NCI-H2107 treated with DMSO at 0.1 percent for 48 hours (cell line): ENCODE data around the gene UBC.
"Not testable (repeated sequence)": the region's sequence is repeated elsewhere in the genome, so short reads cannot be mapped to it uniquely, and the experiment has no call there.

ENCODE experiments used
- DNase-seq: peaks from one replicate; lab custom pipeline; 2025; ENCODE audit not compliant: unreplicated experiment; lab: John Stamatoyannopoulos, UW

The UBC gene

DNA sequence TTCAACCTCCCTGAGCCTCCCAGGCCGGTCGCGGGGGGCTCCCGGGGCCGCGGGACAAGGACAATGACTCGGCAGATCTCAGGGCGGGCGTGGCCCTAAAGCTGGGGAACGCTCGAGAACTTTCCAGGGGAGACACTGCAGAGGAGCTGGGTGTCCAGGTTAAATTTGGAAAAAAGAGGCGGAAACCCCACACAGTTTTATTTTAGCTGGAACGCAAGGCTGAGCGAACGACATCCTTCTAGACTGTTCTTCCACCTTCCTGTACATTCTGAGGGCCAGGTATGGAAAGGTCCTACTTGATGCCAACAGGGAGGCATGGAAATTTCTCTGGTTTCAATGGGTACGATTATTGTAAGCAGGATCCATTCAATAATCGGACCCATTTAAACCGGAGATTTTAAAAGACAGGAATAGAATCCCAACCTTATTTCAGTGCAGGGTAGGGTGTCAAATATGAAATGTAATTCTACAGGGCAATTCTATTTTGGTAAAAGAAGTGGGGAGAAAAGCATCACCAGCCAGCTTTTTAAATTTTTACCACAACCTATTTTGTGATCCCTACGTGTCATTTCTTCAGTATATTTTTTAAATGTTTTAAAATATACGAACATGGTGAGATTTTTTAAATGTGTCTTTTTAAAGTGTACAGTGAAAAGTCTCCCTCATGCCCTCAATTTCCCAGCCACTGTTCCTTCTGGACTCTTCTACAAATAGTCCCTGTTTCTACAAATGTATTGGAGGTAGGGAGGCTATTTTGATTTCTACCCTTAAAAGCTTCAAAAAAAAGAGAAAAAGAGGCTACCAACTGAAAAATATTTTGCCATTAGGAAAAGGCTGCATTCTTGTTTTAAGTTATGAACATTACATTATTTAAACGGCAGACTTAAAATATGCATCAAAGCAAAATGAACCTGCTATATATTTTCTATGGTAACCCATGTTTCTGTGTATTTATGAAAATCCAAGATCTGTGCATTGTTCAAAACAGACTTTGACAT lies 1.1 kb upstream of the UBC start:
- no peak for DNase-seq

- no peak for DNase-seq
Measured at GRCh38 chr12:124913474-124914391, 717 bp downstream of the UBC start.

- DNase-seq = not testable (repeated sequence)
Measured at GRCh38 chr12:124912529-124913287, 1.7 kb downstream of the UBC start.

DNA sequence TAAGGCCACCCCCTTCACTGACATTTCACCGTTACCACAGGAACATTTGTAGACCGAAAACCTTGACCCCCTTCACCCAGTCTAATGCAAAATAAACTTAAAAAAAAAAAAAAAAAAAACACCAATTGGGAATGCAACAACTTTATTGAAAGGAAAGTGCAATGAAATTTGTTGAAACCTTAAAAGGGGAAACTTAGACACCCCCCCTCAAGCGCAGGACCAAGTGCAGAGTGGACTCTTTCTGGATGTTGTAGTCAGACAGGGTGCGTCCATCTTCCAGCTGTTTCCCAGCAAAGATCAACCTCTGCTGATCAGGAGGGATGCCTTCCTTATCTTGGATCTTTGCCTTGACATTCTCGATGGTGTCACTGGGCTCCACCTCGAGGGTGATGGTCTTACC lies 2.9 kb downstream of the UBC start:
- DNase-seq = not testable (repeated sequence)

DNA sequence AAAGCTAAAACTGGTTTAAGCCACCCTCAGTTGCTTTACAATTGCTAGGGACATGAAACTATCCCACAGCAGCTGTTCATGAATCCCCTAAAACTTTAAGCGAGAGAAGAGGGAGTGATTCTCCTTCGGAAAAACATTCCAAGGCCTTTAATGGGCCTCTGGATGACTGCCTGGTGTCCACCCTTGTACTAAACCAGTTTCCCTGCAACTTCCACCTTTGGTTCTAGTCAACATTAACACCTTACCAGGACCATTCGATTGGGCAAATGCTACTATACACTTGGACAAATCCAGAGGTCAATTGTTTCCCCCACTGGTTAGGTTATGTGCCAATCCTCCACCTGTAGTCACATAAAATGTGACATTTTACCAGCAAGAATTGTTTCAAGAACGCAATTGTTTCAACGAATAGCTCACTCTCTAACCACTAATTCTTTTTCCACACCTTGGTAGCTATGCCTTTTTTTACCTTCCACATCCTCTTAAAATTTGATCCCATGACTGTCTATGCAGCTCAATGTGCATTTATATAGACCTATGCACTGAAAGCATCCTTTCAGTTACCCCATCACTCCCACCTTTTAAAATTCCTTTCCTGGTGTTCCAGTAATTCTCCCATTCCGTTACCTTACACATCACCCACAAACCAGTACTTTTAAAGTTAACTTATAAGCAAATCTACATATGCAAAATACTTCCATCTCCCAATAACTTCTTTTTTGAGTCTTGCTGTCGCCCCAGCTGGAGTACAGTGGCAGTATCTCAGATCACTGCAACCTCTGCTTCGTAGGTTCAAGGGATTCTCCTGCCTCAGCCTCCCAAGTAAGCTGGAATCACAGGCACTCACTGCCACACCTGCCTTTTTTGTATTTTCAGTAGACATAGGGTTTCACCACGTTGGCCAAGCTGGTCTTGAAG lies 3.6 kb downstream of the UBC start:
- no peak for DNase-seq

- no peak for DNase-seq
Measured at GRCh38 chr12:124909831-124910560, 4.5 kb downstream of the UBC start.

DNA sequence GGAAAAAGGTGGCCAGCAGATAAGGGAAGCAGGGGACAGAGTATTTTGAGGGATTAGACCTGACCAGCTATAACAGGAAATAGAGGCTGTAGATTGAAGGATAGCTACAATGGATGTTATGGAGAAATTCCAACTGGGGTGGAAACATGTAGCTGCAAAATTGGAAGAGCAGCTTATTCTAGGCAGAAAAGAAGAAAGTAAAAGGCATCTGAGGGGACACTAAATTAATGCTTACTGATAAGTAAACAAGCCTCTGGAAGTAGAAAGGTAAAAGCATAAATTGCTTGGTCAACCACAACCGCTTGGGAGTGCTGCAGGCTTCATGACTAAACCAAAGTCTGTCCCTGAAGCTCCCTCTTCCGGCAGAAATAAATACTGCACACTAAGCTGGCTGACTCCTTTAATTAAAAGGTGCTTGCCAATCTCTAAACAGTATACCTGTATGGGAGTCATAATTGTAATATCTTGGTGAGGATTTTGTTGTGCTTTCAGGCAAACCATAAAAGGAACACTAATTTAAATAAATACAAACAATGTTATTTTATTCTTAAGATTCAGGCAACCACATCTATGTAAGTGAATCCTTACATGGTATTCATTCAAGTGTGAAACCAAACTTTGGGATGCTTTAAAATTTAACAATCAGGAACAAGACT lies 7.7 kb downstream of the UBC start:
- DNase-seq = no peak

DNA sequence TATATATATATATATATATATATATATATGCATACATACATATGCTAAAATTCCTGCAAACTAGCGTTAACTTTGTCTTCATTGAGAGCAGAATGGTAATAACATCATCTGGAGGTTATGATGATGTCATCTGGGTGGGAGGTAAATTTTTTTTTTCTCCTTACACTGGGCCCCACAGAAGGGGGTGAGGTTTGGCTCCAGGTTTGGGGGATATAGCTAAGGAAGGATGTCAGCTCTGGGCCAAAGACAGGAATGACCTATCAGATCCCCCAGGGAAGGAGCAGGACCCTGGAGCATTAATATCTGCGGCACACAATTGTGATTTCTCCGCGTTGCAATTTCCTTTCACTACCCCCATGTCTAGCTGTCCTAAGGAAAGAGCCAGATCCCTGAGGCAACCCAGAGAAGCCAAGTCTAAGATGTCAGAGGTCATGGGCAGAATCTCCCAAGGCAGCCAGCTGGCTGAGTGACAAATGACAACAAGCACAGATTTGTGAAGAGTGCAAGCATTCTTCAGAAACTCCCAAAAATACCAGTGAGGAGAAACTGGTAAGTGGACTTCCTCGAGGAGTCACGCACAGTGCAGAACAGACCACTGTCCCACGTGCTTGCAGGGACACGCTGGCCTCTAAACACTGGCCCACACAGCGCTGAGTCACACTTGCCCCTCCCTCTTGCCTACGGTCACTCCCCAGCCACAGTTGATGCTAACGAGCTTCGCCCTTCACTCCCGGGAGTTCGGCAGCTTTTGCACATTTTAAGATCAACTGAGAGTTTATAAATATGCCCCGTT lies 9.9 kb downstream of the UBC start:
- no peak for DNase-seq

DNA sequence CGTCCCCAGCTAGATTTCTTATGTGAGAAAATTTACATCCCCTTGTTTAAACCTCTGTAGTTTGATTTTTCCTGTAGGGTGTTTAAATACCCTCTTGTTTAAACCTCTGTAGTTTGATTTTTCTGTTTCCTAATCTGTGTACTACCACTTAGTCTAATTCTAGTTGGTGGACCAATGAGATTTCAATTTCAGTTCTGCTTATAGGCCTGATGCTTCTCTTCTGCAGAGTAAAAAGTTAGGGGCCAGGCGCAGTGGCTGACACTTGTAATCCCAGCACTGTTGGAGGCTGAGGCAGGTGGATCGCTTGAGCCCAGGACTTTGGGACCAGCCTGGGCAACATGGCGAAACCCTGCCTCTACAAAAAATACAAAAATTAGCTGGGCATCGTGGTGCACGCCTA lies 11.5 kb downstream of the UBC start:
- no peak for DNase-seq

- DNase-seq = no peak
Measured at GRCh38 chr12:124901003-124901402, 13.4 kb downstream of the UBC start.

GRCh38 chr12:124900345-124900795 lies 14.1 kb downstream of the UBC start:
- DNase-seq = not testable (repeated sequence)

DNA sequence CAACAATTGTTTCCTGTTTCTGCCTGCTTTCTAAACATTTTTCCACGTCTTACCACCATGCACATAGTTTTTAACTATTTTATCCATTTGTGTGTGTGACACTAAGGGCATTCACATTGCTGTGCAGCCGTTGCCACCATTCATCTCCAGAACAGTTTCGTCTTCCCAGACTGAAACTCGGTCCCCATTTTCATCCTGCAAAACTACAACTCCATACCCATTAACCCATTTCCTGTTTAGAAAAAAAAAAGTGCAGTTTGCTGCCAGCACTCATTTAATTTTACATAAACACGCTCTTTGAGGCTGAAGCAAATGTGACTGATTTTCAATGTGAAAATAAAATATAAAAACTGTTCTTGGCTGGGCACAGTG lies 15.5 kb downstream of the UBC start:
- DNase-seq = no peak

- peak; percentile 41 for DNase-seq
Measured at GRCh38 chr12:124898200-124898922, 16.1 kb downstream of the UBC start.

DNA sequence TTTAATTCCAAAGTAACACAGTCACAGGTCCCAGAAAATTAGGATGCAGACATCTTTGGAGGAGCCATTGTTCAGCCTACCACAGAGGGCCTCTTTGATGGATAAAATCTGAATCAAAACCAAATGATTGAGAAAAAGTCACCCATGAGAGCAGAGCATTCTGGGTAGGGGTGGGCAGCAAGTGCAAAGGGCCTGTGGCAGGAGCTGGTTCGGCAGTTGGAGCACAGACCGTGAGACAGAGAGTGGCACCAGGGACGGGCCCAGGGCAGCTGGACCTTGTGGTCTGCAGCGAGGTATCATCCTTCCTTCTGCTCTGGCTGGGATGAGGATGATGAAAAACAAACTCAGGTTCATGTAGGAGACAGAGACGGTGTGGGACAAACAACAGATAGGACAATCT lies 18.0 kb downstream of the UBC start:
- DNase-seq = no peak

- DNase-seq = no peak
Measured at GRCh38 chr12:124893792-124894516, 20.5 kb downstream of the UBC start.

- no peak for DNase-seq
Measured at GRCh38 chr12:124888260-124888659, 26.2 kb downstream of the UBC start.

DNA sequence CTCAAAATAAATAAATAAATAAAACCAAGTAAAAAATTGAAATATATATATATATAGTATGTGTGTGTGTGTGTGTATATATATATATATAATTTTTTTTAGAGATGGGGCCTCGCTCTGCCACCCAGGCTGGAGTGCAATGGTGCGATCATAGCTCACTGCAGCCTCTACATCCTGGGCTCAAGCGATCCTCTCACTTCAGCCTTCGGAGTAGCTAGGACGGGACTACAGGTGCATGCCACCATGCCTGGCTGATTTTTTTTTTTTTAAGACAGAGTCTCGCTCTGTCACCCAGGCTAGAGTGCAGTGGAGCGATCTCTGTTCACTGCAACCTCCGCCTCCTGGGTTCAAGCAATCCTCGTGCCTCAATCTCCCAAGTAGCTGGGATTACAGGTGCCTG lies 26.7 kb downstream of the UBC start:
- DNase-seq = not testable (repeated sequence)
